Neural cell (in vitro differentiated cells): ENCODE measurements around the gene UTP14C. TPM values are rescaled to one million over a fixed set of nuclear protein-coding genes. Genes with fewer than 3 reads are reported as not detected.
"Not testable (repeated sequence)": the region's sequence is repeated elsewhere in the genome, so short reads cannot be mapped to it uniquely, and the experiment has no call there.

ENCODE experiments used
- H2AFZ ChIP-seq: fragments of 200-600, 300-800 bp; sonication (generic), shearing (Covaris generic); 2 replicates; pipeline ENCODE4 v1.6.0; 2014; ENCODE audit warnings: low read depth, mild to moderate bottlenecking, antibody characterized with exemption, low read length, moderate library complexity
- H3F3A ChIP-seq: fragments of 200-600 bp; shearing (Covaris generic); 2 replicates; pipeline ENCODE4 v1.6.1; 2016; ENCODE audit warnings: mild to moderate bottlenecking, moderate library complexity, mixed read lengths, antibody characterized with exemption, low read length; ENCODE audit not compliant: insufficient read depth, poor library complexity, severe bottlenecking
- H3K27ac ChIP-seq: fragments of 200-600, 300-800 bp; sonication (generic), shearing (Covaris generic); 2 replicates; pipeline ENCODE4 v1.5.1; 2014; ENCODE audit warnings: mild to moderate bottlenecking, low read length, moderate library complexity
- H3K27me3 ChIP-seq: fragments of 300-800, 200-600 bp; sonication (generic), shearing (Covaris generic); 2 replicates; pipeline ENCODE4 v1.6.0; 2014; ENCODE audit warnings: mild to moderate bottlenecking, low read depth, low read length, moderate library complexity; ENCODE audit not compliant: insufficient read depth
- H3K36me3 ChIP-seq: fragments of 300-800, 200-600 bp; sonication (generic), shearing (Covaris generic); 2 replicates; pipeline ENCODE4 v1.5.1; 2014; ENCODE audit warnings: mild to moderate bottlenecking, antibody characterized with exemption, low read length, moderate library complexity; ENCODE audit not compliant: insufficient read depth
- H3K4me2 ChIP-seq: fragments of 300-800, 200-600 bp; sonication (generic), shearing (Covaris generic); 2 replicates; pipeline ENCODE4 v1.6.0; 2014; ENCODE audit warnings: mild to moderate bottlenecking, low read length
- H3K4me3 ChIP-seq: fragments of 300-800, 200-600 bp; sonication (generic), shearing (Covaris generic); 2 replicates; pipeline ENCODE4 v1.5.1; 2014; ENCODE audit warnings: mild to moderate bottlenecking, low read length, moderate library complexity
- H3K79me2 ChIP-seq: fragments of 200-600 bp; shearing (Covaris generic); replicated peaks from 2 replicates; pipeline ENCODE4 v1.6.0; 2014; ENCODE audit warnings: mild to moderate bottlenecking, low read length, moderate library complexity; ENCODE audit not compliant: insufficient read depth
- H3K9ac ChIP-seq: fragments of 300-800, 200-600 bp; sonication (generic), shearing (Covaris generic); 2 replicates; pipeline ENCODE4 v1.6.1; 2016; ENCODE audit warnings: mild to moderate bottlenecking, low read length, mixed read lengths
- H3K9me2 ChIP-seq: fragments of 200-600 bp; shearing (Covaris generic); 2 replicates; pipeline ENCODE4 v1.6.1; 2016; ENCODE audit warnings: mild to moderate bottlenecking, low read length, mixed read lengths; ENCODE audit not compliant: insufficient read depth
- H3K9me3 ChIP-seq: fragments of 200-600, 300-800 bp; sonication (generic), shearing (Covaris generic); 2 replicates; pipeline ENCODE4 v1.6.1; 2016; ENCODE audit warnings: mild to moderate bottlenecking, mixed run types, low read length, moderate library complexity, mixed read lengths
- H4K20me1 ChIP-seq: fragments of 200-600 bp; shearing (Covaris generic); 2 replicates; pipeline ENCODE4 v1.6.1; 2016; ENCODE audit warnings: mild to moderate bottlenecking, mixed run types; ENCODE audit not compliant: insufficient read depth
- EP300 ChIP-seq: fragments of 450-650 bp; conservative IDR thresholded peaks from 2 replicates; pipeline ENCODE4 v1.6.1; 2014; ENCODE audit warnings: antibody characterized with exemption, mild to moderate bottlenecking, moderate library complexity; ENCODE audit not compliant: poor library complexity, severe bottlenecking
- EZH2 ChIP-seq: fragments of 200-600, 300-800 bp; shearing (Covaris generic), sonication (generic); IDR thresholded peaks from 2 replicates; pipeline ENCODE4 v1.6.1; 2014; ENCODE audit warnings: antibody characterized with exemption, low read length, borderline replicate concordance, mild to moderate bottlenecking; ENCODE audit not compliant: insufficient read depth, poor library complexity, severe bottlenecking
- MXI1 ChIP-seq: fragments of 450-650 bp; conservative IDR thresholded peaks from 2 replicates; pipeline ENCODE4 v1.6.1; 2014; ENCODE audit warnings: antibody characterized with exemption, mild to moderate bottlenecking; ENCODE audit not compliant: poor library complexity, severe bottlenecking
- POLR2AphosphoS5 ChIP-seq: IDR thresholded peaks from 2 replicates; pipeline ENCODE4 v1.6.1; 2012
- RAD21 ChIP-seq: fragments of 450-650 bp; conservative IDR thresholded peaks from 2 replicates; pipeline ENCODE4 v1.6.1; 2014; ENCODE audit warnings: antibody characterized with exemption, mild to moderate bottlenecking, moderate library complexity
- SMC3 ChIP-seq: fragments of 450-650 bp; conservative IDR thresholded peaks from 2 replicates; pipeline ENCODE4 v1.6.1; 2014; ENCODE audit warnings: antibody characterized with exemption, mild to moderate bottlenecking, moderate library complexity; ENCODE audit not compliant: poor library complexity
- TAF1 ChIP-seq: IDR thresholded peaks from 2 replicates; pipeline ENCODE4 v1.6.1; 2012; ENCODE audit warnings: low read depth
- polyA plus RNA-seq: library from polyadenylated mRNA; depleted of rRNA; stranded (reverse); fragments of >200 nt; gene quantifications from 2 replicates; pipeline ENCODE4 v1.2.3, GENCODE V29; 2014
- TF ChIP-seq, protein P1 (sequence below): IDR thresholded peaks from 2 replicates; pipeline ENCODE4 v1.6.1; 2012; ENCODE audit warnings: borderline replicate concordance
- TF ChIP-seq, protein P2 (sequence below): fragments of 450-650 bp; IDR thresholded peaks from 2 replicates; pipeline ENCODE4 v1.5.1; 2014; ENCODE audit warnings: antibody characterized with exemption, mild to moderate bottlenecking, moderate library complexity; ENCODE audit not compliant: poor library complexity, severe bottlenecking

The UTP14C gene
- polyA plus RNA-seq, 1 donor from 2014 or later, result 16.3 TPM

DNA sequence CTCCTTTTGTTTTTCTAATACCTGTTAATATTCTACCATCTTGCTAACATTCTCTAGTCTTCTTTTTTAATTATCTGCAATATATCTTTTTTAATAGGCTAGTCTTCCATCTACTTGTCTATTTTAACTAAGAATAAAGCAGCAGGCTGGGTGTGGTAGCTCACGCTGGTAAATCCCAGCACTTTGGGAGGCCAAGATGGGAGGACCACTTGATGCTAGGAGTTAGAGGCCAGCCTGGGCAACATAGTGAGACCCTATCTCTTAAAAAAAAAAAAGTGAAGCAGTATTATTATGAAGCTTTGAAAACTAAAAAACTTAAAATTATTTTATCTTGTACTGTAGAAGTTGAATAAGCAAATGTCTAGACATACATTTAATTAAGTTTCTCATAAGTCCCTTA lies 3.3 kb downstream of the UTP14C start:
- Histone ChIP-seq H2AFZ (no peak overlapping the region), H3K9ac (no peak overlapping the region), H3K27me3 (no peaks in the 10 kb centered on the region), H3K4me2 (no peak overlapping the region), H3K36me3 (no peaks in the 10 kb centered on the region), H3F3A (no peaks in the 10 kb centered on the region), H3K9me2 (no peaks in the 10 kb centered on the region), H4K20me1 (no peaks in the 10 kb centered on the region), H3K4me3 (no peak overlapping the region), H3K27ac (no peak overlapping the region), H3K79me2 (no peaks in the 10 kb centered on the region), H3K9me3 (peaks cover 4% of the 10 kb centered on the region)
- TF ChIP-seq MXI1, result no peak
- TF ChIP-seq POLR2AphosphoS5, result no peak
- TF ChIP-seq SMC3, result no peak
- no peak for TF ChIP-seq EZH2
- TF ChIP-seq, protein P1, sequence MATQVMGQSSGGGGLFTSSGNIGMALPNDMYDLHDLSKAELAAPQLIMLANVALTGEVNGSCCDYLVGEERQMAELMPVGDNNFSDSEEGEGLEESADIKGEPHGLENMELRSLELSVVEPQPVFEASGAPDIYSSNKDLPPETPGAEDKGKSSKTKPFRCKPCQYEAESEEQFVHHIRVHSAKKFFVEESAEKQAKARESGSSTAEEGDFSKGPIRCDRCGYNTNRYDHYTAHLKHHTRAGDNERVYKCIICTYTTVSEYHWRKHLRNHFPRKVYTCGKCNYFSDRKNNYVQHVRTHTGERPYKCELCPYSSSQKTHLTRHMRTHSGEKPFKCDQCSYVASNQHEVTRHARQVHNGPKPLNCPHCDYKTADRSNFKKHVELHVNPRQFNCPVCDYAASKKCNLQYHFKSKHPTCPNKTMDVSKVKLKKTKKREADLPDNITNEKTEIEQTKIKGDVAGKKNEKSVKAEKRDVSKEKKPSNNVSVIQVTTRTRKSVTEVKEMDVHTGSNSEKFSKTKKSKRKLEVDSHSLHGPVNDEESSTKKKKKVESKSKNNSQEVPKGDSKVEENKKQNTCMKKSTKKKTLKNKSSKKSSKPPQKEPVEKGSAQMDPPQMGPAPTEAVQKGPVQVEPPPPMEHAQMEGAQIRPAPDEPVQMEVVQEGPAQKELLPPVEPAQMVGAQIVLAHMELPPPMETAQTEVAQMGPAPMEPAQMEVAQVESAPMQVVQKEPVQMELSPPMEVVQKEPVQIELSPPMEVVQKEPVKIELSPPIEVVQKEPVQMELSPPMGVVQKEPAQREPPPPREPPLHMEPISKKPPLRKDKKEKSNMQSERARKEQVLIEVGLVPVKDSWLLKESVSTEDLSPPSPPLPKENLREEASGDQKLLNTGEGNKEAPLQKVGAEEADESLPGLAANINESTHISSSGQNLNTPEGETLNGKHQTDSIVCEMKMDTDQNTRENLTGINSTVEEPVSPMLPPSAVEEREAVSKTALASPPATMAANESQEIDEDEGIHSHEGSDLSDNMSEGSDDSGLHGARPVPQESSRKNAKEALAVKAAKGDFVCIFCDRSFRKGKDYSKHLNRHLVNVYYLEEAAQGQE, result no peak

DNA sequence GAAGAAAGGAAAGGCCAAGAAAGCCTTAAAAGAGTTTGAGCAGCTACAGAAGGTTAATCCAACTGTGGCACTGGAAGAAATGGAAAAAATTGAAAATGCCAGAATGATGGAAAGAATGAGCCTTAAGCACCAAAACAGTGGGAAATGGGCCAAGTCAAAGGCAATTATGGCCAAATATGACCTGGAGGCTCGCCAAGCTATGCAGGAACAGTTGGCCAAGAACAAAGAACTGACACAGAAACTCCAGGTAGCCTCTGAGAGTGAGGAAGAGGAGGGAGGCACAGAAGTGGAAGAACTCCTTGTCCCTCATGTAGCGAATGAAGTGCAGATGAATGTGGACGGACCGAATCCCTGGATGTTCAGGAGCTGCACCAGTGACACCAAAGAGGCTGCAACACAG lies 5.1 kb downstream of the UTP14C start:
- H3K9ac ChIP-seq, result no peak overlapping the region
- H3K4me3 ChIP-seq, result no peak overlapping the region
- no peaks in the 10 kb centered on the region for H3K27me3 ChIP-seq
- H3K9me2 ChIP-seq, result no peaks in the 10 kb centered on the region
- no peaks in the 10 kb centered on the region for H4K20me1 ChIP-seq
- no peaks in the 10 kb centered on the region for H3F3A ChIP-seq
- no peak overlapping the region for H3K27ac ChIP-seq
- no peak overlapping the region for H2AFZ ChIP-seq
- no peaks in the 10 kb centered on the region for H3K36me3 ChIP-seq
- H3K9me3 ChIP-seq, result peaks cover 4% of the 10 kb centered on the region
- no peak for TF ChIP-seq POLR2AphosphoS5
- TF ChIP-seq MXI1, result no peak
- TF ChIP-seq RAD21, result no peak
- H3K4me2 ChIP-seq, result no peak overlapping the region
- H3K79me2 ChIP-seq, result no peaks in the 10 kb centered on the region

DNA sequence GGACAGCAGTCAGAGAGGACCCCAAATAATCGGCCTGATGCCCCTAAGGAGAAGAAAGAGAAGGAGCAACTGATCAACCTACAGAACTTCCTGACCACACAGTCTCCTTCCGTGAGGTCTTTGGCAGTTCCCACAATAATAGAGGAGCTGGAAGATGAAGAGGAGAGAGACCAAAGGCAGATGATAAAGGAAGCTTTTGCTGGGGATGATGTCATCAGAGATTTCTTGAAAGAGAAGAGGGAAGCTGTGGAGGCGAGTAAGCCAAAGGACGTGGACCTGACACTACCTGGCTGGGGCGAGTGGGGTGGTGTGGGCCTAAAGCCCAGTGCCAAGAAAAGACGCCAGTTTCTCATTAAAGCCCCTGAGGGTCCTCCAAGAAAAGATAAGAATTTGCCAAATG lies 5.9 kb downstream of the UTP14C start:
- not testable (repeated sequence) for H2AFZ ChIP-seq, H3K4me2 ChIP-seq, H4K20me1 ChIP-seq, H3K9ac ChIP-seq, H3F3A ChIP-seq, H3K27me3 ChIP-seq, H3K9me2 ChIP-seq, H3K9me3 ChIP-seq, H3K27ac ChIP-seq, H3K36me3 ChIP-seq, H3K79me2 ChIP-seq, H3K4me3 ChIP-seq

DNA sequence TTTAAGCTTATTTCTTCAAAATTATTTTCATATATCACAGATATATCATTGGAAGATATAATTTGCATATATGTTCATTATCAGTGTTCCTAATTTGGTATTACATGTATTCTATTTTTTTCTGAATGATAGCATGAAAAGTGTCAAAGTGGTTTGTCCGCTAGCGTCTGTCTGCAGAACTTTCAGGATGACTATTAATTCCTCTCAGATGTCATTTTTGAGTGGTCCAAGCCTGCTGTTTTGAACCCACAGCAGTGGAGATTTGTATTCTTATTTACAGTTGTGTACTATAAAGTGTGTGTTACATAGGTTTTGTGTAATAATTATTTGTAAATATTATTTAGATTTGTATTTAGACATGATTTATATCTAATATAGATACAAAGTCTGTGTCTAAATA lies 8.5 kb downstream of the UTP14C start:
- Histone ChIP-seq H3K9ac (no peak overlapping the region), H3K36me3 (no peaks in the 10 kb centered on the region), H3K27me3 (no peaks in the 10 kb centered on the region), H3K79me2 (no peaks in the 10 kb centered on the region), H3K9me2 (no peaks in the 10 kb centered on the region), H3K27ac (no peak overlapping the region), H3F3A (no peaks in the 10 kb centered on the region), H3K9me3 (no peaks in the 10 kb centered on the region), H4K20me1 (no peaks in the 10 kb centered on the region), H2AFZ (no peak overlapping the region), H3K4me3 (no peak overlapping the region), H3K4me2 (no peak overlapping the region)
- TF ChIP-seq EP300, result no peak
- TF ChIP-seq SMC3, result no peak
- no peak for TF ChIP-seq POLR2AphosphoS5
- TF ChIP-seq, protein P1, result no peak
- no peak for TF ChIP-seq MXI1
- TF ChIP-seq RAD21, result no peak
- no peak for TF ChIP-seq TAF1
- TF ChIP-seq, protein P2, sequence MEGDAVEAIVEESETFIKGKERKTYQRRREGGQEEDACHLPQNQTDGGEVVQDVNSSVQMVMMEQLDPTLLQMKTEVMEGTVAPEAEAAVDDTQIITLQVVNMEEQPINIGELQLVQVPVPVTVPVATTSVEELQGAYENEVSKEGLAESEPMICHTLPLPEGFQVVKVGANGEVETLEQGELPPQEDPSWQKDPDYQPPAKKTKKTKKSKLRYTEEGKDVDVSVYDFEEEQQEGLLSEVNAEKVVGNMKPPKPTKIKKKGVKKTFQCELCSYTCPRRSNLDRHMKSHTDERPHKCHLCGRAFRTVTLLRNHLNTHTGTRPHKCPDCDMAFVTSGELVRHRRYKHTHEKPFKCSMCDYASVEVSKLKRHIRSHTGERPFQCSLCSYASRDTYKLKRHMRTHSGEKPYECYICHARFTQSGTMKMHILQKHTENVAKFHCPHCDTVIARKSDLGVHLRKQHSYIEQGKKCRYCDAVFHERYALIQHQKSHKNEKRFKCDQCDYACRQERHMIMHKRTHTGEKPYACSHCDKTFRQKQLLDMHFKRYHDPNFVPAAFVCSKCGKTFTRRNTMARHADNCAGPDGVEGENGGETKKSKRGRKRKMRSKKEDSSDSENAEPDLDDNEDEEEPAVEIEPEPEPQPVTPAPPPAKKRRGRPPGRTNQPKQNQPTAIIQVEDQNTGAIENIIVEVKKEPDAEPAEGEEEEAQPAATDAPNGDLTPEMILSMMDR, result no peak
- TF ChIP-seq EZH2, result no peak
